Stimulated activated CD4-positive, alpha-beta T cell treated with anti-CD3 and anti-CD28 coated beads, Interleukin-2, amount 100 ng/mL, for 4 hours (primary cell): ENCODE results near the gene KMT5B.

Experiments used
- DNase-seq: peaks from one replicate; pipeline ENCODE4 v3.0.0-alpha.2; 2020; ENCODE audit warnings: low read depth

The KMT5B gene

DNA sequence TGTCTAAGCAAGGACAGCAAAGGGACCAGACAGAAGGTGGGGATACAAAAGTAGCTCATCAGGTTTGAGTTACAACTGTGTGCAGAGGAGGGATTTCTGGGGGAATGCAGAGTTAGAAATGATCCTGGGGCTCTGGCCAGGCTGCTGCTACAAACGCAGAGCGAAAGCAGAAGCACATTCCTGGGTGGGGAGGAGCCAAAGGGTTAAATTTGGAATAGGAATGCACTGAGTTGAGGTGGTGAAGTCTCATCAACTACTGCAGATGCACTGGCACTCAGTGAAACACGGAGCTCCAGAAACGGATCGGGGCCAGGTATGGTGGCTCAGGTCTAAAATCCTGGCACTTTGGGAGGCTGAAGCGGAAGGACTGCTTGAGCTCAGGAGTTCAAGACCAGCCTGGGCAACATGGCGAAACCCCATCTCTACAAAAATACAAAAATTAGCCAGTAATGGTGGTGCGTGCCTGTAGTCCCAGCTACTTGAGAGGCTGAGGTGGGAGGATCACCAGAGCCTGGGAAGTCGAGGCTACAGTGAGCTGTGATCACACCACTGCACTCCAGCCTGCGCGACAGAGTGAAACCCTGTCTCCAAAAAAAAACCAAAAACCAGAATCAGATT is 95.1 kb downstream of the KMT5B start:
- DNase-seq = no peak

DNA sequence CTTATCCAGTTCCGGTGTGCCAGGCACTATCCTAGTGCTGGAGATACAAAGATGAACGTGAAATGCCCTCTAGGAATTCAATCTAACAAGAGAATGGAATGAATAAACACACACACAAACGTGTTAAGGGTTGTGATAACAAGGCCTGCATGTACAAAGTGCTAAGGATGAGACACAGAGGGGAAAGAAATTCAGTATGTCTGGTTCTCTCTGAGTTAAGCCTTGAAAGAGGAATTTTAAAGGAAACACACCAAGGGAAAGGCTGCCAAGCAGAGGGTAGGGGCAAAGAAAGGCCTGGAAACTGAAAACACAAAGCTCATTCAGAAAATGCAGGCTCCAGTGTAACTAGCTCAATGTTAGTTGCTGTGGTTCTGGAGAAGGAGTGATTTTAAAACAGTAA is 96.1 kb downstream of the KMT5B start:
- no peak for DNase-seq

DNA sequence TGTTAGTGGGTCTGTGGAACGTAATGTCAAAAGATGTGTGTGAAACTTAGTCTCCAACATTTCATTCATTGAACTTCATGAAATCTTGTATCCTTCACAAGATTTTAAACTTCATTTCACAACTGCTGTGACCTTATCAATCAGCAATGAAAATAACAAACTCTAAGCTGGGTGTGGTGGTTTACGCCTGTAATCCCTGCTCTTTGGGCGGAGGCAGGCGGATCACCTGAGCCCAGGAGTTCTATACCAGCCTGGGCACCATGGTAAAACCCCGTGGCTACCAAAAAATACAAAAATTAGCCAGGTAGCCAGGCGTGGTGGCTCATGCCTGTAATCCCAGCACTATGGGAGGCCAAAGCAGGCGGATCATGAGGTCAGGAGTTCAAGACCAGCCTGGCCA is 97.0 kb downstream of the KMT5B start:
- DNase-seq = no peak

DNA sequence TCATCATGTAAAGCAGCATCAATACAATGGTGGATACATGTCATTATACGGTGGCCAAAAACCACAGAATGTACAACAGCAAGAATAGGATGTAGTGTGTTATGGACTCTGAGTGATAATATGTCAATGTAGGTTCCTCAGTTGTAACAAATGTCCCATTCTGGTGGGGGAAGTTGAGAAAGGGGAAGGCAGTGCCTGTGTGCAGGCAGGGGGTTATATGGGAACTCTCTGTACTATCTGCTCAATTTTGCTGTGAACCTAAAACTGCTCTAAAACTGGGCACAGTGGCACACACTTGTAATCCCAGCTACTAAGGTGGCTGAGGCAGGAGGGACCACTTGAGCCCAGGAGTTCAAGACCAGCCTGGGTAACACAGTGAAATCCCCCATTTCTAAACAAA is 97.8 kb downstream of the KMT5B start:
- DNase-seq = no peak

DNA sequence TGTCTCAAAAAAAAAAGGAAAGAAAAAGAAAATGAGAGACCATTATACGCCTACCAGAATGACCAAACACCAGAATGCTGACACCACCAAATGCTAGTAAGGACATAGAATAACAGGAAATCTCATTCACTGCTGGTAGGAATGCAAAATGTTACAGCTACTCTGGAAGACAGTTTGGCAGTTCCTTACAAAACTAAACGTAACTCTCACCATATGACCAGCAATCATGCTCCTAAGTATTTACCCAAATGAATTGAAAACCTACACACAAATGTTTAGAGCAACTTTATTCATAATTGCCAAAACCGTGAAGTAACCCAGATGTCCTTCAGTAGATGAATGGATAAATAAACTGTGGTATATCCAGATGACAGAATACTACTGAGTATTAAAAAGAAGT is 99.1 kb downstream of the KMT5B start:
- no peak for DNase-seq

DNA sequence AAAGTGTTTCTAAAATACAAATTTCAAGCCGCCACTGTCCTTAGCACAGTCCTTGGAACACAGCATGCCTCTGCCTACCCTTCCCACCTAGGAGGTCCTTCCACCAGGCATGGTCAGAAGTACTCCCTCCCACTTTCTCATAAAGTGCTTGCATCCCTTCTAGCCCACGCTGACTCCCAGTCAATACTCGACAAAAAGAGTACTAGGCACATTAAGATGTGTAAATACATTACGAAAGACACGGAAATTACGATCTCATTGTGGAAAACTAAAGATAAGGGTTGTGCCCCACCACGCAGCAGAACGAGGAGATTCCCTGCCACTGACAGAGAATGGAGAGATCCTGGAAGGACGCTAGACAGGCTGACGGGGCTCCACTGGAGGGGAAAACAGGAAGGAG is 105.4 kb downstream of the KMT5B start:
- no peak for DNase-seq

DNA sequence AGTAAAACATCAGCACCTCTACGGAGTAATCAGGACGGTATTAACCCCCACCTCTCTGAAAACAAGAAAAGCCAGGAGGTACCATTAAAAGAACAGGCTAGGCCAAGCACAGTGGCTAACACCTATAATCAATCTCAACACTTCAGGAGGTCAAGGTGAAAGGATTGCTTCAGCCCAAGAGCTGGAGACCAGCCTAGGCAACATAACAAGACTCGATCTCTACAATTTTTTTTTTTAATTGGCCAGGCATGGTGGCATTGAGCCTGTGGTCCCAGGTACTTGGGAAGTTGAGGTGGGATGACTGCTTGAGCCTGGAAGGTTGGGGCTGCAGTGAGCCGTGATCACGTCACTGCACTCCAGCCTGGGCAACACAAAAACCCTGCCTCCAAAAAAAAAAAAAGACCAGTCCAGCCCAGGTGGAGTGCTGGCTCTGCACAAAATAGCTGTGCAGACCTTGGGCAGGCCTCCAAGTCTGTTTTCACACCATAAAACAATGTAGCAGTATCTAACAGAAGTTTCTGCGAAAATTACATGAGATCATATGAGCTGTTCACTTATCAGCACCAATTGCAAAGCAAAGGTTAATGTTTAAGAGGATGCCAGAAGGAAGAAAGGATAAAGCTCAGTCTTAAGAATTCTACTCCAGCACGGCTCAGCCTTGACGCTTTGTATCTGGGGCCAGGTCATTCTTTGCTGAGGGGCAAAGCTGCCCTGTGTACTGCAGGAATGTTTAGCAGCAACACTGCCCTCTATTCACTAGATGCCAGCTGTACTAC is 106.7 kb downstream of the KMT5B start:
- DNase-seq = no peak
